HUDEP-2 (cell line): ENCODE results near the gene NBL1.
A peak's percentile ranks its signal among the peaks of the same experiment; 100 is the strongest.

ENCODE experiments used
- DNase-seq, 76 experiments: peaks; one replicate each; lab custom pipeline; 2025; ENCODE audit not compliant: unreplicated experiment in 76 of 76; lab: John Stamatoyannopoulos, UW

Gene NBL1

DNA sequence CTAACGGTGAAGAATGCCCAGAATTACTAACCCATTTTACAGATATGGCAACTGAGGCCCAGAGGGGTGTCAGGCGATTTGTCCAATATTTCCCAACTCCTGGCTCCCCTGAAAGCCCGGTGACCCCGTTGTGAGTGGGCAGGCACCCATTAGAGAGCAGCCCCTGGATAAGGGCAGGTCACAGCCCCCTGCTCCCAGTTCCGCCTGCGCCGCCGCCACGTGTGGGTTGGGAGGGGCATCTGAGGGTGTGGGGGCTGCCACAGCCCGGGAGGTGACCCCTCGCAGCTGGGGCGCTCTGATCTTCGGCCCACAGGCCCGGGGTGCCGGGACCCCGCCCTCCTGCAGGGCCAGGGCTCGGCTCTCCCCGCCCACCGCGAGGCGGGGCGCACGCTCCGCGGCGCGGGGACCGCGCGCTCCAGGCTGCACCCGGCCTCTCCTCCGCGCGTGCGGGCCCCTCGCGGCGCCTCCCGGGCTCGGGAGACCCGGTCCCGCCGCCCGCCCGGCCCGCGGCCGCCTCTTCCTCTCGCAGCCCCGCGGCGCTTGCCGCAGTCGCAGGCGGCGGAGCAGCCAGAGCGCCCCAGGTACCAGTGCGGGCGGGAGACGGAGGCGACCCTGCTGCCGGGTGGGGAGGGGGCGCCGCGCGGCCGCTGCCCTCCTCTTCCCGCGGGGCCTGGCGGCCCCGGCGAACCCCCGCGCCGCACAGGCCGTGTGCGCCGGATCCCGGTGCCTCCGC is 20.5 kb downstream of the NBL1 start, which contains the start of gene HTR6:
Gene HTR6, plus strand, starts transcription at position 423 of the 733 bp plus-strand sequence. CDS start 879 bp downstream, outside the sequence.
- no peak for DNase-seq

DNA sequence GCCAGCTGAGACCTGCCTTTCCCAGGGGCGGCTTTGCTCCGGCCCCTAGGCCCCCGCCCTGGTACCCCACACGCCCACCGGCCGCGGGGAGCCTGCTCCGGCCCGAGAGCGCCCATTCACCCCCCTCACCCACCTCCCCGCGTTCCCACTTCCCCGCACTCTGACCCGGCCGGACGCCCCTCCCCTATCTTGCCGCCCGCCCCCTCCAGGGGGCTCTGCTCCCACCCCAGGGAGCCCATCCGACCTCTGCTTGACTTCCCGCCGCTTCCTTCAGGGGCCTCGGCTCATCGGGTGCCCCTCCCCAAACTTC is 21.0 kb downstream of the NBL1 start:
- no peak for DNase-seq

DNA sequence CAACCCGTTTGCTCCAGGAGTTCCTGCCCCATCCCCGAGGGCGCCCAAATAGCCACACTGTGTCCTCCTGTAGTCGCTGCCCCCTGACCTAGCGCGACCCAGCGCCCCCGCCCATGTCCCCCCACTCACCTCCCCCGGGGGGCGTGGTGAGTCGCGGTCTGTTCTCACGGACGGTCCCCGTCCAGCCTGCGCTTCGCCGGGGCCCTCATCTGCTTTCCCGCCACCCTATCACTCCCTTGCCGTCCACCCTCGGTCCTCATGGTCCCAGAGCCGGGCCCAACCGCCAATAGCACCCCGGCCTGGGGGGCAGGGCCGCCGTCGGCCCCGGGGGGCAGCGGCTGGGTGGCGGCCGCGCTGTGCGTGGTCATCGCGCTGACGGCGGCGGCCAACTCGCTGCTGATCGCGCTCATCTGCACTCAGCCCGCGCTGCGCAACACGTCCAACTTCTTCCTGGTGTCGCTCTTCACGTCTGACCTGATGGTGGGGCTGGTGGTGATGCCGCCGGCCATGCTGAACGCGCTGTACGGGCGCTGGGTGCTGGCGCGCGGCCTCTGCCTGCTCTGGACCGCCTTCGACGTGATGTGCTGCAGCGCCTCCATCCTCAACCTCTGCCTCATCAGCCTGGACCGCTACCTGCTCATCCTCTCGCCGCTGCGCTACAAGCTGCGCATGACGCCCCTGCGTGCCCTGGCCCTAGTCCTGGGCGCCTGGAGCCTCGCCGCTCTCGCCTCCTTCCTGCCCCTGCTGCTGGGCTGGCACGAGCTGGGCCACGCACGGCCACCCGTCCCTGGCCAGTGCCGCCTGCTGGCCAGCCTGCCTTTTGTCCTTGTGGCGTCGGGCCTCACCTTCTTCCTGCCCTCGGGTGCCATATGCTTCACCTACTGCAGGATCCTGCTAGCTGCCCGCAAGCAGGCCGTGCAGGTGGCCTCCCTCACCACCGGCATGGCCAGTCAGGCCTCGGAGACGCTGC is 21.7 kb downstream of the NBL1 start:
- no peak for DNase-seq

DNA sequence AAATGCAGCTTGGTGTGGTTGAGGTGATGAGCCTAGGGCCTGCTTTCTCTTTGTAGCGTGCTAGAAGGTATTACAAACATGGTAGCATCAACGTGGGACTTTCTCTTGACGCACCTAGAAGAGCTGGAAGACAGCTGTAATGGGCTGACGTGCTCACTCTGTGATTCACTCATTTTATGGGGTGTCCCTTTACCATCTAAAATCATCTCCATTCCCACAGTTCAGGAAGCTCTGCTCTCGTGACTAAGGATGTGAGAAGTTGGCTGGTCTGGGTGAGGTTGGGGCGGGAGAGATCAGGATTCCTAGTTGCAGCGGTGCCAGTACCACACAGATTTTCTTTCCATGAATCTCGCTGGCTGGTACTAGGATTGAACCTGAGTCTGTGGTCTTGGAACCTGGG is 24.8 kb downstream of the NBL1 start:
- DNase-seq: no peak

DNA sequence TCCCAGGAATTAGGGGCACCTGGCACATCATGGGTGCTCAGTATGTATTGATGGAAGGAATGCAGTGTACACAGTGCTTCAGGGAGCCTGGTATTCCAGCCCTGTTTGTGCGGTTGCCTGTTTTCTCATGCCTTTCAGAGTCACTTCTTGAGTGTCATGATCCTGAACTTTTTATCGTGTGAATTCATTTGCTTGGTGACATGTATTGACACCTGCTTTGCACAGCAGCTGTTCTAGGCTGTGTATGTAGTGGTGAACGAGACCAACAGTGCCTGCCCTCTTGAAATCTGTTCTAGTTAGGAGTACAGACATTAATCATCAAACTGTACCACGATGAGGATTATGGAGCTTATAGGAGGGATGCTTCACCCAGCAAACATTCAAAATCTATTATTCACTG is 26.7 kb downstream of the NBL1 start:
- DNase-seq: no peak

DNA sequence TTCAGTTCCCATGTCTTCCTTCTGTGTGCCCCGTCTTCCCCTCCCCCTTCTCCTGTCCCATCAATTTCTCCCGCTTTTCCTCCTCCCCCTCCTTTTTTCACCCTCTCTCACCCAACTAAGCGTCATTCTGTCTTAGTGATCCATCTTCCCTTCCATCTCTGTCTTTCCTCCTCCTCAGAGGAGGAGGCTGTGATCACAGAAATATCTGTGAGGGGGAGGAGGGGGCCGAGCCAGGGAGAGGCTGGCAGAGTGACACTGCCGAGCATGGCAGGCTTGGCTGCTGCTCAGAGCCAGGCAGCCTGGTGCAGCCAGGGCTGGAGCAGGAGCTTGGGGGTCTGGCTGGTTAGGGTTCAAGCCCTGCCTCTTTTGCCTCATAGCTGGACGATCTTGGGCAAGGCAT is 28.1 kb downstream of the NBL1 start:
- no peak for DNase-seq

DNA sequence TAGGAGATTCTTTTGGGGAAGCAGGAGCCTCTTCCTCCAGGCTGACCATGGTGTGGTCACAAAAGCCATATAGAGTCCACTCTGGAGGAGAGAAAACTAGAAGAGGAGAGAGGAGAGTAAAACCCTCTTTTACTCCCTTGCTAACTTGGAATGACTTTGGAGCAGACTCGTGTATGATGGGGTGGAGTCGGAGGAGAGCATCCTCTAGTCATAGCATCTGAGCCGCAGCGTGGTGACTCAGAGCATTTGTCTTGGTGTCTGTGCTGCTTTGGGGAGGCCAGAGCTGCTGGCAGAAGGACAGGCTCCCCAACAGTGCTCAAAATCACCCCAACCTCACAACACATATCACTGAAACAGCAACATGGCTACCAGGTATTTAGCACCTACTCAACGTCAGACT is 31.7 kb downstream of the NBL1 start:
- no peak for DNase-seq

DNA sequence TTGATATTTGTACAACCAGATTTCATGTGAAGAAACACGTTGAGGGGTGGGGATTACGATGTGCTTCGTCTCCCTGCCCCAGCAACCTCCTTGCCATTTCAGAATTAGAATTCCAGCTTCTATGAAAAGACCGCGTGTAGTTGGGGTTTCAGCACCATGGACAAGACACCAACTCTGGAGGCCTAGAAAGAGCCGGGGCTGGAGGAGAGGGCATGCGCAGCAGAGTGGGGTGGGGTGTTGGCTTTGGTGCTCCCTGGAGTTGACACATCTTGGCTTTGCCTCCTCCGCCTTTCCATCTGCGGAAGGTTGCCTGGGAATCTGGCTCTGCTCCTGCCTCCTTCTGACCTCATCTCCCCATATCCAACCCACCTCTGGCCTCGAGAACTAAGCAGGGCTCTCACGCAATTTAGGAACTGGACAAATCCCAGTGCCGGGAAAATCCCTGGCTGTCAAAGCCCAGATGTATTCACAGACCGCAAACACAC is 32.4 kb downstream of the NBL1 start:
- peak in 27 of 76 experiments; percentile 3 to 32 (median 13) for DNase-seq

DNA sequence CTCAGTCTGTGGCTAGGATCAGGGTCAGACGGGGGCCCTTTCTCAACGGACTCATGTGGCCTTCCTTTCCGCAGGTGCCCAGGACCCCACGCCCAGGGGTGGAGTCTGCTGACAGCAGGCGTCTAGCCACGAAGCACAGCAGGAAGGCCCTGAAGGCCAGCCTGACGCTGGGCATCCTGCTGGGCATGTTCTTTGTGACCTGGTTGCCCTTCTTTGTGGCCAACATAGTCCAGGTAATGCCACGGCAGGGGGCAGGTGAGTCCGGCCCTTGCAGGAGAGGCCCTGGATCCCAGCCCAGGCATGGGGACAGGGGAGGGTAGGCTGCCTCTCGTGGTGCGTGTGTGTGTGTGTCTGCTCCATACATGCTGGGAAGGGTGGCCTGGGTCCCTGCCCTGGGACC is 34.4 kb downstream of the NBL1 start:
- no peak for DNase-seq

DNA sequence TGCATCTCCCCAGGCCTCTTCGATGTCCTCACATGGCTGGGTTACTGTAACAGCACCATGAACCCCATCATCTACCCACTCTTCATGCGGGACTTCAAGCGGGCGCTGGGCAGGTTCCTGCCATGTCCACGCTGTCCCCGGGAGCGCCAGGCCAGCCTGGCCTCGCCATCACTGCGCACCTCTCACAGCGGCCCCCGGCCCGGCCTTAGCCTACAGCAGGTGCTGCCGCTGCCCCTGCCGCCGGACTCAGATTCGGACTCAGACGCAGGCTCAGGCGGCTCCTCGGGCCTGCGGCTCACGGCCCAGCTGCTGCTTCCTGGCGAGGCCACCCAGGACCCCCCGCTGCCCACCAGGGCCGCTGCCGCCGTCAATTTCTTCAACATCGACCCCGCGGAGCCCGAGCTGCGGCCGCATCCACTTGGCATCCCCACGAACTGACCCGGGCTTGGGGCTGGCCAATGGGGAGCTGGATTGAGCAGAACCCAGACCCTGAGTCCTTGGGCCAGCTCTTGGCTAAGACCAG is 34.9 kb downstream of the NBL1 start:
- no peak for DNase-seq

DNA sequence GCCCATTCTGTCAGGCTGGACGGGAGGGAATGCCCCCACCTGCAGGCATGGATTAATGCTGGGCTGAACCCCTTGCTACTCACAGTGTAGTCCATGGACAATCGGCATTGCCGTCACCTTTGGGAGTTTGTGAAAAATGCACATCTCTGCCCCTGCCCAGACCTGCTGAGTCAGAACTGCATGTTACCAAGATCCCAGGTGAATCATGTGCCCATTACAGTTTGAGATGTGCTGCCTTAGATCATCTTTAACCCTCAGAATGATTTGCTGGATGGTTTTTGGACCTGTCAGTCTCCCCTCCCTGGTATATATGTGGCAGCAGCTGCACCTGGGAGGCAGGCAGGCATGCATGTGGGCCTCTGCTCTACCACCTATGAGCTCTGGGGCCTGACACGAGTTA is 35.6 kb downstream of the NBL1 start:
- DNase-seq: no peak

DNA sequence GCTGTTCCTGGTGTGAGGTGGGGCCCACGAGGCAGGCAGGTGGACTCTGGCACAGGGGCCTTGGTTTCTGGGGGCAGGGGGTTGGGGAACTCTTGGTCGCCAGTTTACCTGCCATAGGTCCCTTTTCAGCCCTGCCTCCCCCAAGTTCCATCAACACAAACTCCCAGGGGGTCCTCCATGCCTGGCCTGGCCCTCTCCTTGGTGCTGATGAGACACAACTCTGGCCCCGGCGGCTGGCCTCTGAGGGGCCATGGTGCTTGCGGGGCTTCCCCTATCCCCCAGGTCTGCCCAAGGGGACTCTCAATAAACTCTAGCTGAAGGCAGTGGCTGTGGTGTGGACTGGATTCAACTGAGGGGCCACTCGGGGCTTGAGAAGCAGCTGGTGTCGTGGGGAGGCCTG is 36.5 kb downstream of the NBL1 start:
- DNase-seq: no peak

DNA sequence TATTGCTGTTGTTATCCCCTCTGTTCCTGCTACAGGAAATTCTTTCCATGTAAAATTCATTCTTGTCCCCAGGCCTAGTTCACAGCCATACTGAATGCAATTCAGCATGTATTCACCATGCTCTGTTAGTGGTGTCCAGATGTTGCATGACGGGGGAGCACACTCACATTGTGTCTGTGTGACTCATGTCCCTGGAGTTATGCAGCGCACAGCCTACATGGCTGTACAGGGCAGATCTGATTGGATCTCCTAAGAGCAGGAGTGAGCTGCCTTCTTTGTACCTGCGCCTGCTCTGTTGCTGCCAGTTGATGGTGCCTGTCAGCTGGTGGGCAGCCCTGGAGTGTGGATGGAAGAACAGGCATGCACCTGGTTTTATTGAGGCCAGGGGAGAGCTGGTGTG is 38.1 kb downstream of the NBL1 start:
- no peak for DNase-seq

DNA sequence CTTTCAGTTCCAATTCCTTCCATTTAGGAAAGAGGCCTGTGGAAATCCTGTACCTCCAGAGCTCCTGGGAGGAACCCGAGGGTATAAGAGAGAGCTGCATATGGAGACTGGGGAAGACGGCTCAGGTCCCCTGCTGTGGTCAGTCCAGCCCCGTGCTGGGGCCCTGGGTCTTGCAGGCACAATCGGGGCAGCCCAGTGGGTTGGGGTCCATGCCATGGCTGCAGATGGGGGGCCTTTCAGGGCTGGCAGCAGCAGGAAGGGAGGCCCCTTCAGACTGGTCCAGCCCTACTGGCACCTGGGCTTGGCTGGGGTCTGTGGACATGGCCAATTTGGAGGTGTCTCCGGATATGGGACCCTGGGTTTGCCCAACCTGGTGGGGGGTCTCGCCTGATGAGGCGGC is 38.8 kb downstream of the NBL1 start:
- no peak for DNase-seq

DNA sequence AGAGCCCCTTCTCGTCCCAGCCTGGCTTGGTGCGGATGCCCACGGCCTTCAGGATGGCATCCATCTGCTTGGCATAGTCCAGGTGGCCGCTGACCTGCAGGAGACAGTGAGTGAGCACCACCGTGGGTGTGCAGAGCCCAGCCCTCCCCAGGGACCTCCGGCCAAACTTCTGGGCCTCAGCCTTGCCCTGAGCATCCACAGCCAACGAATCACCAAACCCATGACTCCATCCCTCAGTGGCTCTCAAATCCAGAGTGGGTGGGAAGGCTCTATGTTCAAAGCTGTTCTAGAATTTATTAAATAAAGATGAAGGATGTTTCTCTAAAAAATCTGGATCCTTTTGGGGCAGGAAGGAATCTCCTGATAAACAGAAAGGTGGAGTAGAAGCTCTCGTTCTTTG is 39.2 kb downstream of the NBL1 start:
- no peak for DNase-seq

DNA sequence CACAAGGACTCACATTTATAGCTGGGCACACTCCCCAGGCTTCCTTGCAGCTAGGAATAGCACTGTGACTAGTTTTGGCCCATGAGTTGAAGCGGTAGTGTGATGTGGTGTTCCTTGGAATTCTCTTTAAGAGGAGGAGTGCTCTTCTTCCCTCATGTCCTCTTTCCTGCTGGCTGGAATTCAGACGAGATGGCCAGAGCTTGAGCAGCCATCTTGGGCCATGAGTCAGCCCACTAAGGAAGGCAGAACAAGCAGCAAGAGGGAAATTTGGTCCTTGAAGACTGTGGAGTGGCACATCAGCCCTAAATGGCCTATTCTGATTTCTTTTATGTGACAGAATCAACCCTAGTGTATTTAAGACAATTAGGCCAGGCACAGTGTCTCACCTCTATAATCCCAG is 40.6 kb downstream of the NBL1 start:
- DNase-seq: no peak

DNA sequence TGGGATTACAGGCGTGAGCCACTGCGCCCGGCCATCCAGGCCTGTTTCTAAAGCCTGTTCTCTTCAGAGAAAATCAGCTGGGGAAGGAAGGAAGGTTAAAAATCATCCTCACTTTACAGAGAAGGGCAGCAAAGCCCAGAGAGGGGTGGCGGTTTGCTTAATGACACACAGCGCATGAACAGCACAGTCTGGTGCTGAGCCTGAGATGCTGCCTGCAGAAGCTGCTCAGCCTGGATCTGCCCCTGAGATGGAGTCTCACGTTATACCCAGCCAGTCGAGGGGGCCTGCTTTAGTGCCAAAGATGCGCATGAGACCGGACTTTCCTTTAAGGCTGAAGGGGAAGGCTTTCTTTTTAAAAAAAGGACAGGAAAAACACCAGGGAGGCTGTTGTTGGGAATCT is 41.9 kb downstream of the NBL1 start:
- no peak for DNase-seq

DNA sequence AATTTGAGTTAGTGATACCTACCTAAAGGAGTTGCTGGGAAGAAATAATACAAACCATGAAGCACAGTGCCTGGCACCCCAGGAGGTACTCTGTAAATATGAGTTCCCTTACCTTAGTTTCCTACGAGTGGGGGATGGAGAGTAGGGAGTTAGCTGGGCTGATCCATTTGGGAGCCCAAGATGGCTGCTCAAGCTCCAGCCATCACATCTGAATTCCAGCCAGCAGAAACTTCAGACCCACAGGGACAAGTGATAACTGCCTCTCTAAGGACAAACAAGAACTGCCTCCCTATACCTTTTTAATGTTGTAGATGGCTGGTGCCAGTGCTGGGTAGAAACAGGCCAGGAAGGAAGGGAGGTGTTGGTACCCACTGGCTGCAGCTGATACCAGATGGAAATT is 43.3 kb downstream of the NBL1 start:
- no peak for DNase-seq

DNA sequence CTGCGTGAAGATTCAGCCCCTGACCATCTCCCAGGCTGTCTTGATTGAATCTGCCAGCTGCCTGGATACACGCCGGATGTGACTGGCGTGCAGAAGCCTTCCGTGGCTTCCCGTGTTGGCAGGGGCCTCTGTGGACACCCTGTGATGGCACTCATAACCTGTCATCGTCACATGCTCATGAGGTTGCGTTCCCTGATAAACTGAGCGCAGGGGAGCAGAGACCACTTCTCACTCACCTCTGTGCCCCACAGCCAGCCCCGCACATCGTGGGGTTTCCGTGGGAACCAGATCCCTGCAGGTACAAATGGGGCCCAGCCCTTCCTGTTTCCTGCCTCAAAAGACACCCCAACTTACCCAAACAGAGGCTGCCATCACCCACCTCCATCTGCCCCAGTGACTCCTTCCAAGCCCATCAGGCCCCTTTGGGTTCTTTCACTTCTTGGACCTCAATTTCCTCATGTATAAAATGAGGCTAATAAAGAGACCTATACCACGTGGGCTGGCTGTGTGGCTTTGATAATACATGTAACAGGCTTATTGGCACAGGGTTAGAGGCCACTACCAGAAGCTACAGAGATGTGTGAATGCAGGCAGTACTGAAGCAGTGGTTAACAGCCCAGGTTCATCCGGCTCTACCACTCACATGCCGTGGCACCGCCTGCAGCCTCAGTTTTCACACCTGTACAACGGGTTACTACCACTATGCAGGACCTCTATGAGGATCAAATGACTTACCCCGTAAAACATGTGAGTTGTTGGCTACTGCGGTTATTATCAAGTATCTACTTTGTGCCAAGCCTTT is 44.1 kb downstream of the NBL1 start:
- DNase-seq: no peak

DNA sequence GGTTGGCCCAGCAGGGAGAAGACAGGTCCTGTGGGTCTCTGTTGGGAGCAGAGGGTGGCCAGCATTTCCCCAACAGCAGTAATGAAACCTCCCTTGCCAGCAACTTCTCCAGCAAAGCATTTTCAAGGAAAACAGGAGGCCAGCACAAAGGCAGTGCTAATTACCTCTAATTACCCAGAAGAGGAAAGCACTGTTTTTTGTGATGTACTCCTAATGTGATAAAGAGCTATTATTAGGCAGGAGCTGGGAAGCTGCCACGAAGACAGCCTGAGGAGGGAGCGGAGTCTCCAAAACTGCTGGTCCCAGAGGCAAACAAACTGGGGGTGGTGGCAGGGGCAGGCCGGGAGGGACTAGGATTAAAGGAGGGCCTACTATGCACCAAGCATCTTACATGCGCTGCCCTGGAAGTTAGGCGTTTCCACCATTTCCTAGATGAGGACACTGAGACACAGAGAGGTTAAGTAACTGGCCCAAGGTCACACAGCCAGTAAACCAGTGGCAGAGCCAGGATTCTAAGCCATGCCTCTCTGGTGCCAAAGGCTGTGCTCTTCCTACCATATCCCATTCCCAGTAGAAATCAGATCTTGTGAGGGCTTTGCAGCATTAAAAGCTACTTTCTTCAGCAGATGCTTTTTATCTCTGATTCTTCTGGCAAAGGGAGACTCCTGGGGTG is 45.1 kb downstream of the NBL1 start:
- no peak for DNase-seq
